Measurements from ENCODE around the gene TRIM62.
"Not testable (repeated sequence)": the region's sequence is repeated elsewhere in the genome, so short reads cannot be mapped to it uniquely, and the experiment has no call there.

The TRIM62 gene

GRCh38 chr1:33119050-33119449, 62.8 kb downstream of the TRIM62 start:
- TF ChIP-seq CTCF (conservative IDR thresholded peaks at IDR 0.05; ENCODE audit: low read length): no peak
- no peak for DNase-seq (ENCODE audit: low read depth)
- no peak overlapping the region for H3K4me3 ChIP-seq (ENCODE audit: low read length)

DNA sequence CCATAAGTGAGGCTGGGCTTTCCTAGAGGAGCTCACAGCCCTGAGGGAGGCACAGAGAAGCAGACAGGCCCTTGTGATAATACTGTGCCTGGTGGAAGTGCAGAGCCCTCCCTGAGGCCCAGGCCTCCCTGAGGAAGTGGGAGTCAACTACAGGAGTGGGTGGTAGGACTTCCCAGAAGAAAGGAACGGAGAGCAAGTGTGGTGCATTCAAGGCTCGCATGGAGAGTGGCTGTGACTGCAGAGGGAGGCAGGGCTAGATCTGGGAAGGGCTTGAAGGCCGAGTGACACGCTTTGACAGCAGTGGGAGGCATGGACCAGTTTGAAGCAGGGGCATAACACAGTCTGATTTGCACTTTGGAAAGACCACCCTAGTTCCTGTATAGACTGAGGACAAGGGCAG, 63.6 kb downstream of the TRIM62 start:
- no peak for TF ChIP-seq CTCF (conservative IDR thresholded peaks at IDR 0.05; ENCODE audit: low read length)

DNA sequence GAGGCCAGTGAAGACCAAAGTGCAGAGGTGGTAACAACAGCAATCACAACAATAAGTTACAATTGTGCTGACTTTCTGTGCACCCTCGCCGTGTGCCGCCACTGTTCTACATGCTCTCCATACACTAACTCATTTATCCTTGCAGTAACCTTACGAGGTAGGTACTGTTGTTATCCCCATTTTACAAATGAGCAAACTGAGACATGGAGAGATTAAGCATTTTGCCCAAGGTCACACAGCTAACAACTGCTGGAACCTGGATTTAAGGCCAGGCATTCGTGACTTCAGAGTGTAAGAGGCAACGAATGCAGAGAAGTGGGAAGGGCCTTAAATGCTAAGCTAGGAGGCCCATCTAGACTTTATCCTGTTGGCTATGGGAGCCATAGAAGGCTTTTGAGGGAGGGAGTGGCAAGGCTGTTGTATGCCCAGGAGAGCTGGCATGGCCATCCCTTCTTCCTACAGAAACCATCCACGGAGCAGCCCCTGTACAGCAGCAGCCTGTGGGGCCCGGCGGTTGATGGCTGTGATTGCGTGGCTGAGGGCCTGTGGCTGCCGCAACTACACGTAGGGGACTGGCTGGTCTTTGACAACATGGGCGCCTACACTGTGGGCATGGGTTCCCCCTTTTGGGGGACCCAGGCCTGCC, 64.3 kb downstream of the TRIM62 start:
- no peak for DNase-seq (ENCODE audit: low read depth)
- no peak for TF ChIP-seq CTCF (conservative IDR thresholded peaks at IDR 0.05; ENCODE audit: low read length)
- H3K4me3 ChIP-seq (ENCODE audit: low read length): no peak overlapping the region

More for the DNA sequence above, 63.6 kb downstream of the TRIM62 start:
- H3K4me3 ChIP-seq (ENCODE audit: low read length): no peak overlapping the region
- DNase-seq (ENCODE audit: low read depth): no peak

DNA sequence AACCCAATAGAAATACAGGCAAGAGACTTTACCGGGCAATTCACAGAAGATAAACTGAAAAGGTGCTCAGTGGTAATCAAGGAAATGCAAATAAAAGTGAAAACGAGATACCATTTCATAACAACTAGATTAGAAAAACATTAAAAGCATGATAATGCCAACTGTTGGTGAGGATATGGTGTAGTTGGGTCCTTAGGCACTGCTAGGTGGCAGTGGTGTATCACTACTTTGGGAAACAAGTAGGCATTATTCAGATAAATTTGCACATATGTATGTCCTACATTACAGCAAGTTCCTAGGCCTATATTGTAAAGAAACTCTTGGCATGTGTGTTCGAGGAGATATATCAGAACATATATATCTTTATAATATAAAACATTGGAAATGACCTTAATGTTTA, 69.9 kb downstream of the TRIM62 start:
- peak; percentile 36 for DNase-seq (ENCODE audit: low read depth)
- TF ChIP-seq CTCF (conservative IDR thresholded peaks at IDR 0.05; ENCODE audit: low read length): peak; percentile 38
- no peak overlapping the region for H3K4me3 ChIP-seq (ENCODE audit: low read length)

DNA sequence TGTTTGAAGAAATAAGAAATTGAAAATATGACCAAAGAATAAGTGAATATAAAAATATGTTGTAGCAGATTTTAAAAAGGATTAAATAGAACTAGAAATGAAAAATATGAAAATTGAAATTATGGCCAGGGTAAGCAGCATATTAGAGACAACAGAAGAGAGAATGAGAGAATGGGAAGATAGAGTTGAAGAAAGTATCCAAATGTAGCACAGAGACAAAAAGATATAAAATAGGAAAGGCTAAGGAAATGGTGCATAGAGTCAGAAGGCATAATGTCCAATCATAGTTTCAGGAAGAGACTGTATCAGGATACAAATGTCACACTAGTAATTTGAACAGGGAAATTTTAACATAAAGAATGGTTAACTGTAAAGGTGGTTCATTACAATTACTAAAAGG, 71.4 kb downstream of the TRIM62 start:
- H3K4me3 ChIP-seq (ENCODE audit: low read length): no peak overlapping the region
- no peak for TF ChIP-seq CTCF (conservative IDR thresholded peaks at IDR 0.05; ENCODE audit: low read length)
- DNase-seq (ENCODE audit: low read depth): no peak

DNA sequence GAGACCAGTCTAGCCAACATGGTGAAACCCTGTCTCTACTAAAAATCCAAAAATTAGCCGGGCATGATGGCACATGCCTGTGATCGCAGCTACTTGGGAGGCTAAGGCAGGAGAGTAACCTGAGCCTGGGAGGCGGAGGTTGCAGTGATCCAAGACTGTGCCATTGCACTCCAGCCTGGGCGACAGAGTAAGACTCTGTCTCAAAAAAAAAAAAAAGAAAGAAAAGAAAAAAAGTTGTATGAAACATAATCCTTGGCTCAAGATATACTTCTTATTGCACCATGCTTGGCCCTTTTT, 81.8 kb downstream of the TRIM62 start:
- H3K4me3 ChIP-seq (ENCODE audit: low read length): not testable (repeated sequence)

DNA sequence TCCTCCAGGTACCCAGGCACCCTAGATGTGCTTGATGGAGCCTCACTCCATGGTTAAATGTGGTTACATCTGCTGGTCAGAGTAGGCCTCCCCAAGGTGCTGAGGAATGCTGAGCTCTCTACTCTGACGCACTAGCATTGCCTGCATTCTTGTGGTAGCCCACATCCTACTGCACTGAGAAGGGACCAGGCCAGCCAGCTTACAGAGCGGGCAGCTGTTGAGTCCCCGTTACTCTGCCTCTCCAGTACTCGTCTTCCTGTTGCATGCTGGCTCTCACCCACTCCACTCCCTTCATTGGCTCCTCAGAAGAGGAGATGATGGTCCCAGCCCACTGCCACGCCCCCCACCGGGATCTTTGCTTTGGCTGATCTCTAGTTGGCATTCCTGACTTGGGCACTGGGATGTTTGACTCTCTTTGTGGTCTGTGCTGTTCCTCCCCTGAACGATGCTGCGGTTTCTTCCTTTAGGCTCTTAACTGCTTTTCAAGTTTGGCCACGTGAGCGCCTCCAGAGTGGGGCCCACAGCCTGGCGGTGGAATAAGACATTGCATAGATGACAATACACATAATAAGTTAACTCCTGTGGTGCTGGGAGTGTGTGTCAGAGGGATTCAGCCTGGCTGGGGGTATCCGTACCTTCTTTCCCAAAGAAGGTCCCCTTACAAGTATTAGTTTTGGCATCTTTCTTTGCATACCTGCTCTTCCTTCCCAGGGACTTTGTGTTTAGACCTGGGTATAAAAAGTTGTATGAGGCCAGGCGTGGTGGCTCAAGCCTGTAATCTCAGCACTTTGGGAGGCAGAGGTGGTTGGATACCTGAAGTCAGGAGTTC, 82.3 kb downstream of the TRIM62 start:
- DNase-seq (ENCODE audit: low read depth): peak; percentile 100
- H3K4me3 ChIP-seq (ENCODE audit: low read length): no peak overlapping the region
- peak; percentile 67 for TF ChIP-seq CTCF (conservative IDR thresholded peaks at IDR 0.05; ENCODE audit: low read length)

More for the DNA sequence above, 81.8 kb downstream of the TRIM62 start:
- DNase-seq (ENCODE audit: low read depth): not testable (repeated sequence)
